ENCODE data around the gene LHX8. TPM values are rescaled to one million over a fixed set of nuclear protein-coding genes. Genes with fewer than 3 reads are reported as not detected.

The LHX8 gene
- total and polyA plus RNA-seq, 5 donors from 2014 or later, result not detected

DNA sequence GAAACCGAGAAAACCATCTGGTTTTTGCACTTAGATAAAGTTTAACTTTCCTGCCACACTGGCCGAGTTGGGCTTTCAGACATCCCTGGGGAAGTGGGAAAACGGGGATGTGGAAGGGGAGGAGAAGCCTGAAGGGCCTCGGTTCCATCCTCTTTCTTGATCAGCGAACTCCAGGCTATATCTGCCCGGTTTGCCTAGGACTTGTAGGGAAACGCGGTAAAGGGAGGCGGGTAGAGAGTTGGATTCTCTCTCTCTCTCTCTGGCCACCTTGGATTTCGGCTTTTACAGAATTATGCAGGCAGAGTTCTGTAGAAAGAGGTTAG is 4.6 kb upstream of the LHX8 start:
- Mint-ChIP-seq H3K9me3 (peaks cover 0 to 27% (median 0%) of the 10 kb centered on the region in 7 donors), H3K27me3 (peaks cover 78% of the 10 kb centered on the region), H3K27ac (no peak overlapping the region), H3K4me1 (peaks cover 0 to 8% (median 3%) of the 10 kb centered on the region in 4 donors), H3K36me3 (no peaks in the 10 kb centered on the region), H3K4me3 (no peak overlapping the region)
- H3K4me1 ChIP-seq (ENCODE audit: control insufficient read depth, insufficient read depth, low read length, poor library complexity, severe bottlenecking), result no peaks in the 10 kb centered on the region
- H3K27me3 ChIP-seq (ENCODE audit: control insufficient read depth, insufficient read depth, low read length), result peaks cover 39% of the 10 kb centered on the region
- H3K27ac ChIP-seq (ENCODE audit: insufficient read depth, low read length, poor library complexity, severe bottlenecking), result no peak overlapping the region
- no peak overlapping the region for H3K4me3 ChIP-seq (ENCODE audit: low read depth, low read length)
- ATAC-seq (ENCODE audit: low read depth in 2 of 2) (no peak), DNase-seq (no peak)
- no peaks in the 10 kb centered on the region for H3K36me3 ChIP-seq (ENCODE audit: control insufficient read depth, insufficient read depth, low read length)
- H3K9me3 ChIP-seq (ENCODE audit: control insufficient read depth in 2 of 2, low read length in 2 of 2), result peaks cover 3% of the 10 kb centered on the region in 2 experiments

- peaks cover 80% of the 10 kb centered on the region for H3K27me3 Mint-ChIP-seq
- no peak overlapping the region for H3K4me3 Mint-ChIP-seq
- no peak overlapping the region for H3K27ac Mint-ChIP-seq
- Histone ChIP-seq H3K27ac (ENCODE audit: insufficient read depth, low read length, poor library complexity, severe bottlenecking) (no peak overlapping the region), H3K9me3 (ENCODE audit: control insufficient read depth in 2 of 2, low read length in 2 of 2) (peaks cover 1 to 3% of the 10 kb centered on the region in 2 experiments), H3K4me3 (ENCODE audit: low read depth, low read length) (no peak overlapping the region), H3K27me3 (ENCODE audit: control insufficient read depth, insufficient read depth, low read length) (peaks cover 41% of the 10 kb centered on the region), H3K36me3 (ENCODE audit: control insufficient read depth, insufficient read depth, low read length) (no peaks in the 10 kb centered on the region), H3K4me1 (ENCODE audit: control insufficient read depth, insufficient read depth, low read length, poor library complexity, severe bottlenecking) (no peaks in the 10 kb centered on the region)
- no peak for ATAC-seq (ENCODE audit: low read depth in 2 of 2)
- peaks cover 0 to 10% (median 7%) of the 10 kb centered on the region in 4 donors for H3K4me1 Mint-ChIP-seq
- DNase-seq, result no peak
- H3K36me3 Mint-ChIP-seq, result no peaks in the 10 kb centered on the region
- peaks cover 0 to 27% (median 0%) of the 10 kb centered on the region in 7 donors for H3K9me3 Mint-ChIP-seq
Measured at GRCh38 chr1:75129983-75130789, 4.0 kb upstream of the LHX8 start.

DNA sequence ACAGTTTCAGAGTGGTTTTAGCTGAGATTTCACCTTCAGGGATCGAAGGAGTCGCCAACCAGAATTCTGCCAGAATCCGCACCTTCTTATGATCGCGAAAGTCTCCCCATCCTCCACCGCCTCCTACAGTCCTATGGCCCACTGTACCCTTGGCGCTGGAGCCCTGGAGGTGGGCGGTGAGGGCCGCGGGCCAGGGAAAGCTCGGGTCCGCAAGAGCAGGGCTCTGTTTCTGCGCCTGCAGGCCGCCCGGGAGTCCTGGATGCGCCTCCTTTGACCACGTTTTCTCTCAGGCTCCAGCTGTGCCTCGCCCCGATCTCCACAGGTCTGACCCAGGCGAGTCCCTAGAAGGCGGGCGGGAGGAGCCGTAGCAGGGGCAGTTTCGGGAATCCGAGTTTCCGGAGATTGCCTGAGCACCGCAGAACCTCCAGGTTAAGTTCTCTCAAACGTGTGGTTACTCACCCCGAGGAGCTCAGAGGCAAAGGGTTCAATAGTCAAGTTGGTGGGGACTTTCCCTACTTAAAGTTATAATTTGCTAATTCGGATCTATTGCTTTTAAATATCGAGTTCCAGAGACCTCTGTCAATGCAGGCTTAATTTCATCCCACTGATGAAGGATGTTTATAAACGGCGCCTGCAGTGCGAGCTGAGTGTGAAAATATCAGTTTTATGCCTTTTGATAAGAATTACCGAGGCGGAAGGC is 3.2 kb upstream of the LHX8 start:
- H3K4me1 Mint-ChIP-seq, result peaks cover 0 to 17% (median 10%) of the 10 kb centered on the region in 4 donors
- DNase-seq (no peak), ATAC-seq (ENCODE audit: low read depth in 2 of 2) (no peak)
- H3K27ac ChIP-seq (ENCODE audit: insufficient read depth, low read length, poor library complexity, severe bottlenecking), result no peak overlapping the region
- H3K27me3 ChIP-seq (ENCODE audit: control insufficient read depth, insufficient read depth, low read length), result peaks cover 40% of the 10 kb centered on the region
- H3K9me3 Mint-ChIP-seq, result peaks cover 0 to 27% (median 0%) of the 10 kb centered on the region in 7 donors
- no peak overlapping the region for H3K27ac Mint-ChIP-seq
- H3K4me3 ChIP-seq (ENCODE audit: low read depth, low read length), result no peak overlapping the region
- no peaks in the 10 kb centered on the region for H3K4me1 ChIP-seq (ENCODE audit: control insufficient read depth, insufficient read depth, low read length, poor library complexity, severe bottlenecking)
- H3K4me3 Mint-ChIP-seq, result peak overlapping the region in 1 of 4 donors; percentile 32
- peaks cover 0 to 3% of the 10 kb centered on the region in 2 experiments for H3K9me3 ChIP-seq (ENCODE audit: control insufficient read depth in 2 of 2, low read length in 2 of 2)
- H3K36me3 ChIP-seq (ENCODE audit: control insufficient read depth, insufficient read depth, low read length), result no peaks in the 10 kb centered on the region
- H3K36me3 Mint-ChIP-seq, result no peaks in the 10 kb centered on the region
- peaks cover 83% of the 10 kb centered on the region for H3K27me3 Mint-ChIP-seq

- H3K4me1 Mint-ChIP-seq, result peaks cover 0 to 18% (median 10%) of the 10 kb centered on the region in 4 donors
- no peak for ATAC-seq (ENCODE audit: low read depth in 2 of 2)
- peaks cover 40% of the 10 kb centered on the region for H3K27me3 ChIP-seq (ENCODE audit: control insufficient read depth, insufficient read depth, low read length)
- peaks cover 0 to 27% (median 0%) of the 10 kb centered on the region in 7 donors for H3K9me3 Mint-ChIP-seq
- H3K36me3 ChIP-seq (ENCODE audit: control insufficient read depth, insufficient read depth, low read length), result no peaks in the 10 kb centered on the region
- H3K27me3 Mint-ChIP-seq, result peaks cover 86% of the 10 kb centered on the region
- no peak overlapping the region for H3K27ac ChIP-seq (ENCODE audit: insufficient read depth, low read length, poor library complexity, severe bottlenecking)
- peaks cover 0 to 3% of the 10 kb centered on the region in 2 experiments for H3K9me3 ChIP-seq (ENCODE audit: control insufficient read depth in 2 of 2, low read length in 2 of 2)
- H3K4me1 ChIP-seq (ENCODE audit: control insufficient read depth, insufficient read depth, low read length, poor library complexity, severe bottlenecking), result no peaks in the 10 kb centered on the region
- no peaks in the 10 kb centered on the region for H3K36me3 Mint-ChIP-seq
- H3K4me3 Mint-ChIP-seq, result no peak overlapping the region
- no peak overlapping the region for H3K4me3 ChIP-seq (ENCODE audit: low read depth, low read length)
- no peak for DNase-seq
- H3K27ac Mint-ChIP-seq, result no peak overlapping the region
Measured at GRCh38 chr1:75131565-75132241, 2.5 kb upstream of the LHX8 start.

DNA sequence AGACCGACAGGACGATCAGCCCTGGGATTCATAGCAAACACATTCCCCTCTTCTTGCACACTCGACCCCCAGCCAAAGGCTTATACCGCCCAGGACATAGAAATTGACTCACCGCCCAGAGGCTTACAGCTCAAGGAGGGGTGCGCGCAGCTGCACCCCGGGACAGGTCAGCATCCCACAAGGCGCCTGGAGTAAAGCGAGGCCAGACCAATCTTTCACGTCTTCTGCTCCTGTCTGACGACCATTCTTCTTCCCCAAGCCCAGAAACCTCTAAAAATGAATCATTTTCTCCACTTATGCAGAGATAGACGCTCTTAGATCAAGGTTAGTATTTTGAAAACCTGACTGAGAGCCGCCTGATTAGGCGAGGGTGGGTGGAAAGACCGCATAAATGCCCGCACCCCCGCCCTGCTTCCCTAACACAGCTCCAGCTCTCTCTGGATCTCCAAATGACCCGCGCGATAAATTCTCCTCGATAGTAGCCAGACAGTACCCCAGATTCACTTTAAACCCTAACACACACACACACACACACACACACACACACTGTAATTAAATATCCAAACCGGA is 1.9 kb upstream of the LHX8 start:
- no peak overlapping the region for H3K27ac ChIP-seq (ENCODE audit: insufficient read depth, low read length, poor library complexity, severe bottlenecking)
- peaks cover 42% of the 10 kb centered on the region for H3K27me3 ChIP-seq (ENCODE audit: control insufficient read depth, insufficient read depth, low read length)
- Mint-ChIP-seq H3K9me3 (peaks cover 0 to 23% (median 0%) of the 10 kb centered on the region in 7 donors), H3K27me3 (peaks cover 84% of the 10 kb centered on the region), H3K27ac (no peak overlapping the region), H3K36me3 (no peaks in the 10 kb centered on the region), H3K4me1 (peaks cover 0 to 18% (median 10%) of the 10 kb centered on the region in 4 donors), H3K4me3 (no peak overlapping the region)
- ATAC-seq (ENCODE audit: low read depth in 2 of 2) (no peak), DNase-seq (no peak)
- H3K9me3 ChIP-seq (ENCODE audit: control insufficient read depth in 2 of 2, low read length in 2 of 2), result peaks cover 0 to under 1% of the 10 kb centered on the region in 2 experiments
- no peak overlapping the region for H3K4me3 ChIP-seq (ENCODE audit: low read depth, low read length)
- no peaks in the 10 kb centered on the region for H3K4me1 ChIP-seq (ENCODE audit: control insufficient read depth, insufficient read depth, low read length, poor library complexity, severe bottlenecking)
- no peaks in the 10 kb centered on the region for H3K36me3 ChIP-seq (ENCODE audit: control insufficient read depth, insufficient read depth, low read length)

DNA sequence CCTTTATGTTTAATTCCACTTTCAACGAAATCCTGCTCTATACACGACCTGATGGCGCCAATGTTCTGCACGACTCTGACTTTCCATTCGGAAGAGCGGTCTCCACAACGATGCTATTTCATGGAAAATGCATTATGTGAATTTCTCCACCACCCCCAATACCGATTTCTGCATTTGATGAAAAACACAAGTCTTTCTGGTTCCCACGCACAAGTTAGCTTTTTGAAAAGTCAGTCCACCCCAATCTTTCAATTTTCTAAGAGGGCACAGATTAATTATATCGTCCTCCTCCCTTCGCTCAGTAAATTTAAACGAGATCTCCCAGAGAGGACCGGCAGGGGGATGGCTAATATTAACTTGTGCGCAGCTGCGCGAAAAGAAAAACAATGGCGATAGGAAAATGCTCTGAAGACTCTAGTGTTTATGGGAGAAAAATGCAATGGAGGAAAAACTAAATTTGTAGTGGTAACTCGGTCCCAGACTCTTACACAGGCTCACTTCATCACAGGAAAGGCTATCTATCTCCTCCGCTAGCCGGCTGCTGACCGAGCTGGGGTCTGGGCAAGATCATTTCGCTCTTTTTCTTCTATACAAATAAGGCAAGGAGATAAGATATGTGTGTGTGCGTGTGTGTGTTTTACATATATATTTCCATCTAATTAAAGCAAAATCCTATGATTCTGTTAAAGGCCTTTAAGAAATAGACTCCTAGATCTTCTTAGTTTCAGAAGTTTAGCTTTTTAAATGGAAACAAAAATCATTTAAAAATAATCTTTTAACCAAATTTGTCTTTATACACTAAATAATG is 1.2 kb upstream of the LHX8 start:
- no peak overlapping the region for H3K4me3 Mint-ChIP-seq
- H3K9me3 ChIP-seq (ENCODE audit: control insufficient read depth in 2 of 2, low read length in 2 of 2), result no peaks in the 10 kb centered on the region
- no peak overlapping the region for H3K27ac Mint-ChIP-seq
- peaks cover 84% of the 10 kb centered on the region for H3K27me3 Mint-ChIP-seq
- no peak overlapping the region for H3K27ac ChIP-seq (ENCODE audit: insufficient read depth, low read length, poor library complexity, severe bottlenecking)
- ATAC-seq (ENCODE audit: low read depth in 2 of 2), result no peak
- no peaks in the 10 kb centered on the region for H3K36me3 Mint-ChIP-seq
- no peak for DNase-seq
- H3K27me3 ChIP-seq (ENCODE audit: control insufficient read depth, insufficient read depth, low read length), result peaks cover 39% of the 10 kb centered on the region
- no peak overlapping the region for H3K4me3 ChIP-seq (ENCODE audit: low read depth, low read length)
- H3K4me1 ChIP-seq (ENCODE audit: control insufficient read depth, insufficient read depth, low read length, poor library complexity, severe bottlenecking), result no peaks in the 10 kb centered on the region
- peaks cover 0 to 18% (median 10%) of the 10 kb centered on the region in 4 donors for H3K4me1 Mint-ChIP-seq
- peaks cover 0 to 23% (median 2%) of the 10 kb centered on the region in 7 donors for H3K9me3 Mint-ChIP-seq
- no peaks in the 10 kb centered on the region for H3K36me3 ChIP-seq (ENCODE audit: control insufficient read depth, insufficient read depth, low read length)
